ENCODE measurements around the gene ZMYND12.

ZMYND12 gene

GRCh38 chr1:42439940-42440339 lies 15.9 kb downstream of the ZMYND12 start:
- DNase-seq = no peak

- DNase-seq = no peak
Measured at GRCh38 chr1:42434340-42434739, 21.5 kb downstream of the ZMYND12 start.

GRCh38 chr1:42433369-42433768 lies 22.5 kb downstream of the ZMYND12 start:
- no peak for DNase-seq

- no peak for DNase-seq
Measured at GRCh38 chr1:42432714-42433113, 23.1 kb downstream of the ZMYND12 start.

GRCh38 chr1:42431514-42431913 lies 24.3 kb downstream of the ZMYND12 start:
- no peak for DNase-seq

DNA sequence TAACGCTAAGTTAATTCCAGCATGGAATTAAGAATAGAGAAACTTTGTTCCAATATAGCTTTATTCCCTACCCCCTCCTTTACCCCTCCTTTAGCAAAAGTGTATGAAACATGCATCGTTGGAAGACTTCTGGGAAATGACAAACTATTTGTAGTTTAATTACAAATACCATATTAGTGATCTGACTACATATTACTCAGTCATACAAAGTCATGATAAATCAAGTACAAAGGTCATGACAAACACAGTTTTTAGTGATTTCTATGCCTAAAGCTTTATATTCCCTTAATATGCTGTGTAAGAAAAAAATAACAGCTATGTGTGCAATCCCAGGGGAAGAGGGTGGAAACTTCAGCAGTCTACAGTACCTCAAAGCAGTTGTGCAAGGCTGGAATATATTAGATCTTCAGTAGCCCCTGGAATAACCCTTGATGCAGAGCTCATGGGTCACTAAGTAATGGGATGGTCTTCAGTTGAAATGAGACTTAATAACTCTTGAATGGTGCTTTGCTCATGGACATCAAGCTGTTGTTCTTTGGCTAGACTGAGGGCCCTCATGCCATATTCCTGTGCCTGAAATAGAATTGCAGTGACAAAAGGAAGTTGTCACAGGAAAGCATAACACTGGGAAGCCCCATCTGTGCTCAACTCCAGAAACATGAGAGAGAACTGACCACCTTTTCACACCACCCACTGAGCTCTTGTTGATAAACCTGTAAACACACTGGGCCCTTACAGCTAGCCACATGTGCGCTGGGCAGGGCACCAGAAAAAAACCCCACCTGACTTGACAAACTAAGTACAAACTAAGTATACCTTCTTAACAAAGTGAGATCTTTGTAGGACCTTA lies 25.3 kb downstream of the ZMYND12 start:
- no peak for DNase-seq

DNA sequence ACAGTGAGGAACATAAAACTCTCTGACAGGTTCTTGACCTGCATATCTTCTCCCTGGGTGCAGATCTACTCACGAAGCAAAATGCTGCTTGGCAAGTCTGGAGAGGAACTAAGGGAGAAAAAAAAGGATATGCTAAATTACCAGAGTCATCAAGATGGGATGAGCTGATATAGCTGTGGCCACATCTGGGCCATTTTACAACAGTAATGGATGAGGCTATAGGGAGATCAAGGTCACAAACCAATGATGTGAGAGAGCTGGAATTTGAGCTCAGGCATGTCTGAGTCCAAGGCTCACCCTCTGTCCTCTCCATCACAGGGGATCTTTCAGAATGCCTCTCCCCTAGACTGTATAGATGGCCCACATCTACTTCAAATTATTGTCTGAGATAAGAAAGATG lies 26.2 kb downstream of the ZMYND12 start:
- DNase-seq = no peak

- DNase-seq = no peak
Measured at GRCh38 chr1:42427240-42427639, 28.6 kb downstream of the ZMYND12 start.

DNA sequence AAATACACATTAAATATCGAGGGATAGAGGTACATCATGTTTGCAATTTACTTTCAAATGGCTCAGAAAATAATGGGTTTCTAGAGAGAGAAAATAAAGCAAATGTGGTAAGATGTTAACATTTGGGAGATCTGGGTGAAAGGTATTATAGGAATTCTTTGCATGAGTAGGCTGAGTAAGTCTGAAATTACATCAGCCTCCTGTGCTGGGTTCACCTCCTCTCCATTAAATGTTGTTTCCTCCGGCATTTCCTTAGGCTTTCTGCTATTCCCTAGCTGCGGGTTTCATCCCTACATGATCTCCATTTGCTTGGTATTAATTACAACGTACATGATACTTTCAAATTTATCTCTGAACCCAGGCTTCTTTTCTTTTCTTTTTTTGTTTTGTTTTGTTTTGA lies 31.6 kb downstream of the ZMYND12 start:
- no peak for DNase-seq

DNA sequence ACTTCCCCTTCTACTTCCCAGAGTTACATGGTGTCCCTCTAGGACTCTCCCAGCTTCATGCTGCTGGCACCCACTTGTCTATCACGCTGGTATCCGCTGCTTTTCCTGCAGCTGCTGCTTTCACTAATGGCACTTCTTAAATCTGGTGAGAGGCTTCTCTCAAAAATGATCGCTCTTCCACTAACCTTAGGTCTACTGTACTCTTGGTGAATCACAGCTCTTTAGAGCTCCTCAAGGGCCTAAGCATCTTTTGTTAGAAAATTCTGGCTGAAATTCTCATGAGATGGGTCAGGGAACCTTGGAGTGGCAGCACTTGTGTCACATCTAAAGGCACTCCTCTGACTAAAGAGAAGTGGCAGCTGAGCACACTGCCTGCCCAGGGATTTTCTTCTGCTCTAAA lies 32.1 kb downstream of the ZMYND12 start:
- no peak for DNase-seq

DNA sequence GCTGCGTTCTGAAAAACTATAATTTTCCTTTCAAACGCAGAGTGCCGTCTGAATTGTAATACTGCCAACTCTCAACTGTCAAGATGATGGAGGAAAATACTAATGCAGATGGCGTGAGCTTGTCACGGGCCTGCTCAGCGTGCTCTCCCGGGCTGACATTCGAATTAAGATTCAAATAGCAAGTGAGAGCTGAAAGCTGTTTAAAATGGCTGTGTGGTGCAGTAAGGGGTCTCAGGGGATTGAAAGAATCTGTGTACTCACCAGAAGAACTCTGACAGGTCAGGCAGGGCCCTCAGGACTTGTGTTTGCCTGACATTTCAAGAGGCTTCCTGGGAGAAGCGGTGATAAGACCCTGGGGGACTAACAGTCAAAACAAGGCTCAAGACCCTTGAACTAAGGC lies 33.1 kb downstream of the ZMYND12 start:
- DNase-seq = no peak

- no peak for DNase-seq
Measured at GRCh38 chr1:42420911-42421585, 34.8 kb downstream of the ZMYND12 start.

- DNase-seq = no peak
Measured at GRCh38 chr1:42420121-42420520, 35.7 kb downstream of the ZMYND12 start.

DNA sequence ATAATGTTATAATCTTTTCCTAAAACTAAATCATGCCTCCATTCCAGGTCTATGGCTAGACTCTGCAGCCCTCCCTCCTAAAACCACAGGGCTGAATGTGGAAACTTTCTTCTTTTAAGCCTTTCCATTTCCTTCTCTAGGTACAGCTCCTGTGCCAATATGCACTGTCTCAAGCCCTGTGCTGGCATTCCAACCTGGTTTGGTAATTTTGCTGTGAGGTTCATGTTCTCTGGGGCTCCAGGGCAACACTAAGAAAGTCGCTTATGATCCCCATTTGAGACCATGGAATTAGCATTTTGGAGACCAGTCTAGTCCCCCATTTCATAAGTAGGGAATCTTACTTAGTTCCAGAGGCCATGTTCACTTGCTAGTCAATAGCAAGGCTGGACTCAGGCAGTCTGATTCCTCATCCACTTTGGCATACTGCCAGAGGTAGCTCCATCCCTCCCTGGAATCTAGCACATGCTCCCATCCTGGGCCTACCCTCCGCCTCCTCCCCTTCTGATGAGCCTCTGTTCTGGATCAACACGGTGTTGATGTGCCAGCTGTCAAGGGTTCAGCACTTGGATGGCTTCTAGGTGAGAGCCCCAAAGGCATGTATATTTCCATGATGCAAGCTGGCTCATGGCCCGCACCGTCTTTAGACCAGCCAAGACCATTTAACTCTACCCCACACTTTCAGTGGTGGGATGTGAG lies 36.5 kb downstream of the ZMYND12 start:
- DNase-seq = no peak

DNA sequence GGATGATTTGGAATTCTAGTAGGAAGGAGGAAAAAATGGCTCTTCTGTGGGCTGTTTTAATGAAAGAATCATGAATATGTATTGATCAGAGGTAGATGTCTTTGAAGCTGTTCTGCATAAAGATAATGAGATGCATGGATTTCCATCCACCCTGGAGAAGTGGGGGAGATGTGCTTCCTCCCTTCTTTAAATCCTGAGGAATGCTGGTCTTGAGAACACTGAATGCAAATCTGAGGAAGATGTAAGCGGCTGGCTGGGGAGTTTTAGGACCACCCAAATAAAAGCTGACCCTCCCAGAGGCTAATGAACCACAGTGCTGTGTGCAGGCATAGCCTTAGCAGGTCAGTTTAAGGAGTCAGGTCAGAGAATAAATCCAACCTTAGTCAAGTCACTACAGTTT lies 37.3 kb downstream of the ZMYND12 start:
- no peak for DNase-seq

GRCh38 chr1:42417166-42417565 lies 38.7 kb downstream of the ZMYND12 start:
- DNase-seq = no peak

DNA sequence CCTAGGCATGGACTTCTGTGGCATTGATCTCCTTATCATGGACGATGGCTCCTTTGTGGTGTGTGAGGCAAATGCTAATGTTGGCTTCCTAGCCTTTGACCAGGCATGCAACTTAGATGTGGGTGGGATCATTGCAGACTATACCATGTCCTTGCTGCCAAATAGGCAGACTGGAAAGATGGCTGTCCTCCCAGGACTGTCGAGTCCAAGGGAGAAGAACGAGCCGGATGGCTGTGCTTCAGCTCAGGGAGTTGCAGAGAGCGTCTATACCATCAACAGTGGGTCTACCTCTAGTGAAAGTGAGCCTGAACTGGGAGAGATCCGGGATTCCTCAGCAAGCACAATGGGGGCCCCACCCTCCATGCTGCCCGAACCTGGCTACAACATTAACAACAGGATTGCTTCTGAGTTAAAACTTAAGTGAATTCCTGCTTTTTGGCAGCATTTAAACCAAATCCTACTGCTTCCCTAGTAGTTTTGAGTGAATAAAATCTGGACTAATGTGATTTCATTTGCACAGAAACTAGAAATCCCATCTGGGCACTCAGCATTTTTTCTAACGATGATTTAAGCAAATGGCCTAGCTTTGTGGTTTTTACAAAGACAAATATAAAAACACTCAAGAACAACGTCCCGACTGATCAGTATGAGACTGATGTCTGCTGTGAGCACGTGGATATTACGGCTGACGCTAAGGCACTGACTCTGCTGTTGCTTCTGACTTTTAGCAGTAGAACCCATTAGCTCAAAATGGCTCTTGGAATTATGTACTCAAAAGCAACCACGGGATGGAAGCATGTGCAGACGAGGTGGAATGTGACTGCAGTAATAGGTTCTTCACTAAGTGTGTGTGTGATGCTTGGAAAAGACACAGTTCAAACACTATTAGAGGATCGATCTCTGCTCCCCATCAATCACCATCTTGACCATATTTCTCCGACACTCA lies 41.0 kb downstream of the ZMYND12 start:
- no peak for DNase-seq

GRCh38 chr1:42403880-42404400 lies 51.9 kb downstream of the ZMYND12 start:
- no peak for DNase-seq

DNA sequence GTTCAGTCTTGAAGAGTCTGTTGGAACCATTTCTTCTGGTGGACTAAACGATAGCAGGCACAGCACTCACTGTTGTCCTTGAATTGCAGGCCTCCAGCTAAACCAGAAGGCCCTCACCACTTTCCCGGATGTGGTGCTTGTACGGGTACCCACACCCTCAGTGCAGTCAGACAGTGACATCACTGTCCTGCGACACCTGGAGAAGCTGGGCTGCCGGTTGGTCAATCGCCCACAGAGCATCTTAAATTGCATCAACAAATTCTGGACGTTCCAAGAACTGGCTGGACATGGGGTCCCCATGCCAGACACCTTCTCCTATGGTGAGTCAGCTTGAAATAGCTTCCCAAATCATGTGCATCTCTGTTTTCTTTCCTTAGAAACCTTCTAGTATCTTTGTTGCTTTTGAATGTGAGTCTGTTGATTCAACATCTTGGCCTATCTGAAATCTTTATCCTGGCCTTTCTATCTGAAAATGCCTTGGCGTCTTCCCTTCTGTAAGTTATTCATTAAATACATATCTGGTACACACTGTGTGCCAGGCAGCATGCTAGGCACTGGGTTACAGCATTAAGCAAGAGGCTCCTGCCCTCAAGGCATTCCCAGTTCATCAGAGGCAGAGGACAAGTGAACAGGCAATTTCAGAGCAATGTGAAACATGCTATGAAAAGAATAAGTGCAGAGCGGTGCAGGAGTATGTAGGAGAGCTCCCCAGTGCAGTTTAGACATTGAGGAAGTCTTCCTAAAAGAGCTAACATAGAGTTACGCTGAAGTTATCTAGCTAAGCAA lies 56.3 kb downstream of the ZMYND12 start:
- no peak for DNase-seq

DNA sequence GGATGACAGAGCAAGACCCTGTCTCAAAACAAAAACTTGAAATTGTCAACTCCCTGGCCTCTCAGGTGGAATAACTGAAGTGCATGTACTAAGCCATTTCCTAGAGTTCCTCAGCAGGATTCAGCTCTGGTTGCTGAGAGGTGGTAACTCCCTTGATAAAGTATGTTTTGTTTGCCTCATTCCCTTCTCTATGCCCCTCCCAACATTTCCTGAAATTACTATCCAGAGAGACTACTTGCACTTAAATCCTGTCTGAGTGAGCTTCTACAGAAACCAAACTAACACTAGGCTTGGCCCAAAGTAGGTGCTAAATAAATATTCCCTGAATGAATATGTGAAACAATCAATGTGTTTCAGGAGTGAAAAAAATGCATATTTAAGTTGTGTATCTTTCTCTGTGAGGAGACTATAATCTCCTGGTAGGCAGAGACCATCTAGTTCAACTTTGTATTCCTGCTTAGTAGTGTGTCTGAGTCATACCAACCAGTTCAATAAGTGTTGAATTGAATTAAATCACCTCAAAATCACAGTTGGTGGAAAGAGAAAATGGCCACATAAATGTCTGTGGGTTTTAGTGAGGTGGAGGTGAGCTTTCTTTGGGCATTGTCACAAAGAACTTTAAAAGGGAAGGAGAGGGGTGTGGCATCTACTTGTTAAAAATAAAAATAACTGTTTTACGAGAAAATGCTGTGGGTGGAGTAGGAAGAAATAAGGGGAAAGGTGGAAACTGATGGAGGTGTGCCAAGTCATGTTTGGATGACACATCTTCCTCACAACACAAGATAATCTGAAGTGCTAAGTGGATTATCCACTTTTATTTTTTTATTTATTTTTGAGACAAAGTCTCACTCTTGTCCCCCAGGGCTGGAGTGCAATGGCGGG lies 62.6 kb downstream of the ZMYND12 start:
- no peak for DNase-seq

DNA sequence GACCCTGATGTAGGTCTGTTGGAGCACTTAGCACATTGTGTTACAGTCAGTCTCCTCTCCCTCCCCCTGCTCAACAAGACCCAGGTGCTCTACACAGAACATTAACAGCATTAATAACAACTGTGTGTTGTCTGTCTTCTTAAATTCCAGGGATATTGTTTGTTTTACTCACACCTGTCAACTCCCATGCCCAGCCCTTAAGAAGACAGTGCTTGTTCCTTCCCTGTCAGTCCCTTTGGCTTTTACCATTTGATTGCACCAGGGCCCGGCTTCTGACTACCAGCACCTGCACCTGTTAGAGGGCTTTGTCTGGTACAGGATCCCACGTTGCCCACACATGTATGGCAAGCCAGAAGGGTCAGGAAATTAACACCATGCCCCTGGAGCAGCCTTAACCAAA lies 63.6 kb downstream of the ZMYND12 start:
- DNase-seq = no peak

Measured in stimulated activated CD4-positive, alpha-beta T cell treated with anti-CD3 and anti-CD28 coated beads, Interleukin-4, amount 100 ng/mL, for 4 hours (primary cell).